Central memory CD4-positive, alpha-beta T cell (primary cell): ENCODE data around the gene ALKBH3.
A peak's percentile ranks its signal among the peaks of the same experiment; 100 is the strongest.

Experiments
- DNase-seq: peaks from one replicate; pipeline ENCODE4 v3.0.0; 2022

ALKBH3 gene

GRCh38 chr11:43942662-43943371, 62.2 kb downstream of the ALKBH3 start:
- DNase-seq: no peak

- no peak for DNase-seq
Observed at GRCh38 chr11:43943372-43943930, 62.8 kb downstream of the ALKBH3 start.

GRCh38 chr11:43943931-43944751, 63.5 kb downstream of the ALKBH3 start:
- no peak for DNase-seq

- peak; percentile 31 for DNase-seq
Observed at GRCh38 chr11:43944761-43945311, 64.2 kb downstream of the ALKBH3 start.

GRCh38 chr11:43947003-43947500, 66.4 kb downstream of the ALKBH3 start:
- DNase-seq: no peak

- no peak for DNase-seq
Observed at GRCh38 chr11:43947815-43948214, 67.2 kb downstream of the ALKBH3 start.

GRCh38 chr11:43948341-43949225, 68.0 kb downstream of the ALKBH3 start:
- DNase-seq: no peak

- DNase-seq: no peak
Observed at GRCh38 chr11:43950311-43950855, 69.8 kb downstream of the ALKBH3 start.

GRCh38 chr11:43951231-43951630, 70.6 kb downstream of the ALKBH3 start:
- DNase-seq: no peak

- no peak for DNase-seq
Observed at GRCh38 chr11:43952020-43952400, 71.4 kb downstream of the ALKBH3 start.

GRCh38 chr11:43952401-43953342, 72.0 kb downstream of the ALKBH3 start:
- no peak for DNase-seq

GRCh38 chr11:43953521-43953920, 72.9 kb downstream of the ALKBH3 start:
- DNase-seq: no peak

- no peak for DNase-seq
Observed at GRCh38 chr11:43954241-43954640, 73.6 kb downstream of the ALKBH3 start.

GRCh38 chr11:43955381-43956118, 74.9 kb downstream of the ALKBH3 start:
- no peak for DNase-seq

GRCh38 chr11:43957571-43957970, 76.9 kb downstream of the ALKBH3 start:
- no peak for DNase-seq

GRCh38 chr11:43959321-43959995, 78.8 kb downstream of the ALKBH3 start:
- no peak for DNase-seq

GRCh38 chr11:43962383-43963278, 82.0 kb downstream of the ALKBH3 start:
- no peak for DNase-seq

- DNase-seq: no peak
Observed at GRCh38 chr11:43963279-43963620, 82.6 kb downstream of the ALKBH3 start.

GRCh38 chr11:43967661-43968060, 87.0 kb downstream of the ALKBH3 start:
- DNase-seq: no peak
